ENCODE results near the gene RHBDD2. TPM values are rescaled to one million over a fixed set of nuclear protein-coding genes. Genes with fewer than 3 reads are reported as not detected.
"Not testable (repeated sequence)": the region's sequence is repeated elsewhere in the genome, so short reads cannot be mapped to it uniquely, and the experiment has no call there.

Gene RHBDD2
- polyA plus RNA-seq, 1 of the 3 experiments (the other 2 are of a cell fraction): 77.6 TPM

- Histone ChIP-seq H3K36me3 (replicated peaks in 1 of 2; ENCODE audit: control insufficient read depth in 1 of 2, insufficient read depth in 2 of 2, low read length in 1 of 2) (no peaks in the 10 kb centered on the region), H3K9me2 (no peaks in the 10 kb centered on the region), H4K20me1 (ENCODE audit: insufficient read depth) (no peaks in the 10 kb centered on the region), H3K4me2 (no peak overlapping the region), H3K27me3 (ENCODE audit: insufficient read depth) (peaks cover 12% of the 10 kb centered on the region), H3K9me3 (no peaks in the 10 kb centered on the region), H3K4me1 (ENCODE audit: control insufficient read depth in 1 of 2, insufficient read depth in 2 of 2, low read depth in 1 of 2, low read length in 1 of 2) (peaks cover 2 to 9% of the 10 kb centered on the region in 2 experiments; a peak in 1 of 4 replicates), H3F3A (replicated peaks; ENCODE audit: insufficient read depth) (no peaks in the 10 kb centered on the region), H3K9ac (no peak overlapping the region), H2AFZ (ENCODE audit: low read depth) (no peak overlapping the region), H3K79me2 (ENCODE audit: insufficient read depth) (no peaks in the 10 kb centered on the region), H3K27ac (ENCODE audit: low read depth in 2 of 2, low read length in 1 of 2) (no peak overlapping the region), H3K4me3 (ENCODE audit: low read depth in 2 of 2, low read length in 1 of 2) (no peak overlapping the region)
- TF ChIP-seq FOXM1 (IDR thresholded peaks at IDR 0.05; ENCODE audit: low read depth): no peak
- TF ChIP-seq USF1 (IDR thresholded peaks at IDR 0.05; ENCODE audit: borderline replicate concordance, low read depth): no peak
- no peak for TF ChIP-seq GABPA (IDR thresholded peaks at IDR 0.05; ENCODE audit: low read depth)
- no peak for TF ChIP-seq USF2 (IDR thresholded peaks at IDR 0.05; ENCODE audit: borderline replicate concordance, low read depth, low read length)
- no peak for TF ChIP-seq ZBTB33 (IDR thresholded peaks at IDR 0.05; ENCODE audit: borderline replicate concordance, low read depth)
- TF ChIP-seq FOSL2 (IDR thresholded peaks at IDR 0.05; ENCODE audit: borderline replicate concordance, low read depth): no peak
- no peak for TF ChIP-seq FOXJ3 (CRISPR knock-in tag; IDR thresholded peaks at IDR 0.05)
- no peak for TF ChIP-seq TAF1 (IDR thresholded peaks at IDR 0.05; ENCODE audit: borderline replicate concordance, low read depth, low read length)
- TF ChIP-seq YY1 (IDR thresholded peaks at IDR 0.05; ENCODE audit: low read depth): no peak
- no peak for TF ChIP-seq RFX5 (IDR thresholded peaks at IDR 0.05; ENCODE audit: low read length)
- no peak for TF ChIP-seq RXRA (IDR thresholded peaks at IDR 0.05; ENCODE audit: borderline replicate concordance, low read depth)
- no peak for TF ChIP-seq JUND (IDR thresholded peaks at IDR 0.05)
- TF ChIP-seq MEF2A (IDR thresholded peaks at IDR 0.05; ENCODE audit: borderline replicate concordance, low read depth): no peak
- TF ChIP-seq SMC3 (IDR thresholded peaks at IDR 0.05; ENCODE audit: low read depth, low read length): no peak
- no peak for TF ChIP-seq EP300 (IDR thresholded peaks at IDR 0.05; ENCODE audit: borderline replicate concordance in 1 of 2, low read depth in 1 of 2, low read length in 1 of 2)
- TF ChIP-seq SIN3A (IDR thresholded peaks at IDR 0.05; ENCODE audit: borderline replicate concordance, low read depth, low read length): no peak
- TF ChIP-seq REST (IDR thresholded peaks at IDR 0.05; ENCODE audit: low read depth, low read length): no peak
- TF ChIP-seq TCF12 (IDR thresholded peaks at IDR 0.05): no peak
- TF ChIP-seq MXI1 (IDR thresholded peaks at IDR 0.05; ENCODE audit: low read depth, low read length): no peak
- no peak for TF ChIP-seq RAD21 (IDR thresholded peaks at IDR 0.05; ENCODE audit: low read length)
- ChIA-PET CTCF (interaction anchor here (2.4 to 4.5 kb wide), 2 partner anchors 23 to 176 kb away, joined by 10 to 18 read pairs; no protein-coding TSS in a partner anchor), POLR2A (no interaction called here)
- WGBS (ENCODE audit: low lambda C conversion rate): 72% methylated on average over 5 of the region's 5 CpGs
- no peak for DNase-seq
These were observed 34.7 kb upstream of the RHBDD2 start for GRCh38 chr7:75844158-75844557.

- H3K9me3 ChIP-seq; H3F3A ChIP-seq (replicated peaks; ENCODE audit: insufficient read depth); H3K36me3 ChIP-seq (replicated peaks in 1 of 2; ENCODE audit: control insufficient read depth in 1 of 2, insufficient read depth in 2 of 2, low read length in 1 of 2); H3K4me3 ChIP-seq (ENCODE audit: low read depth in 2 of 2, low read length in 1 of 2); H2AFZ ChIP-seq (ENCODE audit: low read depth); H3K4me1 ChIP-seq (ENCODE audit: control insufficient read depth in 1 of 2, insufficient read depth in 2 of 2, low read depth in 1 of 2, low read length in 1 of 2); POLR2A ChIA-PET; H3K9ac ChIP-seq; H3K79me2 ChIP-seq (ENCODE audit: insufficient read depth); H3K9me2 ChIP-seq; H4K20me1 ChIP-seq (ENCODE audit: insufficient read depth); H3K4me2 ChIP-seq; H3K27ac ChIP-seq (ENCODE audit: low read depth in 2 of 2, low read length in 1 of 2); DNase-seq: not testable (repeated sequence)
- CTCF ChIA-PET: interaction anchor here (2.4 to 4.5 kb wide), 2 partner anchors 22 to 175 kb away, joined by 10 to 18 read pairs; no protein-coding TSS in a partner anchor
- peaks cover 12% of the 10 kb centered on the region for H3K27me3 ChIP-seq (ENCODE audit: insufficient read depth)
- 76% methylated on average over 6 of the region's 6 CpGs for WGBS (ENCODE audit: low lambda C conversion rate)
These were observed 33.7 kb upstream of the RHBDD2 start for GRCh38 chr7:75845132-75845531.
